PC-9 (cell line): ENCODE measurements around the gene NTN4. TPM values are rescaled to one million over a fixed set of nuclear protein-coding genes. Genes with fewer than 3 reads are reported as not detected.

Experiments
- BruUV-seq: library from RNA; stranded (reverse); fragments of 400-500 nt; replicated peaks from 2 replicates; lab custom pipeline; 2021; lab: Mats Ljungman, UMichigan
- CTCF ChIA-PET: fragments of 300-600 bp; sonication (Branson Sonifier 250); formaldehyde crosslinking; loops from one replicate; lab custom pipeline; 2022; ENCODE audit warnings: antibody characterized with exemption; lab: Charles Lee
- POLR2A ChIA-PET: fragments of 300-600 bp; sonication (Branson Sonifier 250); formaldehyde crosslinking; loops from one replicate; lab custom pipeline; 2022; ENCODE audit warnings: antibody characterized with exemption; ENCODE audit not compliant: unreplicated experiment; lab: Charles Lee
- DNase-seq, 2 experiments: peaks; one replicate each; pipeline versions ENCODE4 v3.0.0 to v3.0.0-alpha.2; 2015 to 2022; ENCODE audit warnings: mixed read lengths in 1 of 2
- H2AFZ ChIP-seq: fragments of 200-600 bp; sonication (generic); 2 replicates; pipeline ENCODE4 v1.8.1; 2017; ENCODE audit warnings: antibody characterized with exemption
- H3F3A ChIP-seq: fragments of 200-600 bp; sonication (generic); 2 replicates; pipeline ENCODE4 v1.8.1; 2017; ENCODE audit warnings: antibody characterized with exemption, mild to moderate bottlenecking, low read depth; ENCODE audit not compliant: insufficient read depth
- H3K27ac ChIP-seq: fragments of 200-600 bp; sonication (generic); 2 replicates; pipeline ENCODE4 v1.6.1; 2016; ENCODE audit warnings: mixed run types
- H3K27me3 ChIP-seq: fragments of 200-600 bp; sonication (generic); 2 replicates; pipeline ENCODE4 v1.6.1; 2016; ENCODE audit warnings: low read depth, mixed run types; ENCODE audit not compliant: insufficient read depth
- H3K36me3 ChIP-seq: fragments of 200-600 bp; sonication (generic); 2 replicates; pipeline ENCODE4 v1.6.1; 2016; ENCODE audit warnings: low read depth, mixed run types
- H3K4me1 ChIP-seq: fragments of 200-600 bp; sonication (generic); replicated peaks from 2 replicates; pipeline ENCODE4 v1.6.1; 2016; ENCODE audit warnings: mixed run types; ENCODE audit not compliant: insufficient read depth
- H3K4me2 ChIP-seq: fragments of 200-600 bp; sonication (generic); 2 replicates; pipeline ENCODE4 v1.6.1; 2017; ENCODE audit warnings: mixed run types
- H3K4me3 ChIP-seq: fragments of 200-600 bp; sonication (generic); 2 replicates; pipeline ENCODE4 v1.6.1; 2016; ENCODE audit warnings: mixed run types
- H3K79me2 ChIP-seq: fragments of 200-600 bp; sonication (generic); 2 replicates; pipeline ENCODE4 v1.6.1; 2017; ENCODE audit warnings: low read depth, mixed run types
- H3K9me2 ChIP-seq: fragments of 200-600 bp; sonication (generic); 2 replicates; pipeline ENCODE4 v1.8.1; 2017; ENCODE audit warnings: mild to moderate bottlenecking; ENCODE audit not compliant: insufficient read depth
- H3K9me3 ChIP-seq: fragments of 200-600 bp; sonication (generic); 2 replicates; pipeline ENCODE4 v1.8.1; 2016; ENCODE audit warnings: low read depth; ENCODE audit not compliant: insufficient read depth
- H4K20me1 ChIP-seq: fragments of 200-600 bp; sonication (generic); 2 replicates; pipeline ENCODE4 v1.8.1; 2017; ENCODE audit not compliant: insufficient read depth
- EZH2 ChIP-seq: fragments of 200-600 bp; sonication (generic); IDR thresholded peaks from 2 replicates; pipeline ENCODE4 v1.8.0; 2017; ENCODE audit warnings: antibody characterized with exemption, low read depth
- intact Hi-C: fragments of 100-400 bp; cut with micrococcal nuclease; formaldehyde crosslinking; loops from one replicate; pipeline ENCODE4 v1.10.0; 2022; ENCODE audit not compliant: unreplicated experiment
- total RNA-seq: library from RNA; stranded (reverse); gene quantifications from 2 replicates; pipeline ENCODE4 v1.2.3, GENCODE V29; 2021
- TF ChIP-seq, protein P1 (sequence below): fragments of 200-600 bp; sonication (generic); conservative IDR thresholded peaks from 2 replicates; pipeline ENCODE4 v1.6.1; 2017; ENCODE audit warnings: mixed run types, antibody characterized with exemption, mild to moderate bottlenecking, moderate library complexity

NTN4 gene
- total RNA-seq, 1 experiment from 2014 or later = 41.5 TPM

DNA sequence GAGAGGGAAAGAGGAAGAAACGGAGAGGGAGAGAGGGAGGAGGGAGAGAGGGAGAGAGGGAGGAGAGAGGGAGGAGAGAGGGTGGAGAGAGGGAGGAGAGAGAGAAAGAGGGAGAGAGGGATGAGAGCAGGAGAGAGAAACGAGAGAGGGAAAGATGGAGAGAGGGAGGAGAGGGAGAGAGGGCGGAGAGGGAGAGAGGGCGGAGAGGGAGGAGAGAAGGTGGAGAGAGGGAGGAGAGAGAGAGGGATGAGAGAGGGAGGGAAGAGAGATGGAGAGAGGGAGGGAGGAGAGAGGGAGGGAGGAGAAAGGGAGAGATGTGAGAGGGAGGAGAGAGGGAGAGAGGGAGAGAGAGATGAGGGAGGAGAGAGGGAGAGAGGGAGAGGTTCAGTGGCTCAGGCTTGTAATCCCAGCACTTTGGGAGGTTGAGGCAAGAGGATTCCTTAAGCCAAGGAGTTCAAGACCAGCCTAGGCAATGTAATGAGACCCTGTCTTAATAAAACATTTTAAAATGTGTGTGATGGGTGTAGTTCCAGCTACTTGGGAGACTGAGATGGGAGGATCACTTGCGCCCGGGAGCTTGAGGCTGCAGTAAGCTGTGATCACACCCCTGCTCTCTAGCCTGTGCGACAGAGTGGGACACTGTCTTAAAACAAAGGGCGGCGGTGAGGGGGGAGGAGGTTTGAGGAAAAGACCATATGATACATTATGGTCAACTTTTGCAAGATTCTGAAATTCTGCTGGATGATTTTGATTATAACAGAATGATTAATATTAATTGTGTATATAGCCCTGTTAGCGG, 46.9 kb upstream of the NTN4 start:
- H3F3A ChIP-seq = peaks cover 13% of the 10 kb centered on the region; the same call in 1 of the 2 replicates
- CTCF ChIA-PET = interaction anchor here (0.6 kb wide), 1 partner anchor 48 kb away, joined by 3 read pairs; no protein-coding TSS in a partner anchor

DNA sequence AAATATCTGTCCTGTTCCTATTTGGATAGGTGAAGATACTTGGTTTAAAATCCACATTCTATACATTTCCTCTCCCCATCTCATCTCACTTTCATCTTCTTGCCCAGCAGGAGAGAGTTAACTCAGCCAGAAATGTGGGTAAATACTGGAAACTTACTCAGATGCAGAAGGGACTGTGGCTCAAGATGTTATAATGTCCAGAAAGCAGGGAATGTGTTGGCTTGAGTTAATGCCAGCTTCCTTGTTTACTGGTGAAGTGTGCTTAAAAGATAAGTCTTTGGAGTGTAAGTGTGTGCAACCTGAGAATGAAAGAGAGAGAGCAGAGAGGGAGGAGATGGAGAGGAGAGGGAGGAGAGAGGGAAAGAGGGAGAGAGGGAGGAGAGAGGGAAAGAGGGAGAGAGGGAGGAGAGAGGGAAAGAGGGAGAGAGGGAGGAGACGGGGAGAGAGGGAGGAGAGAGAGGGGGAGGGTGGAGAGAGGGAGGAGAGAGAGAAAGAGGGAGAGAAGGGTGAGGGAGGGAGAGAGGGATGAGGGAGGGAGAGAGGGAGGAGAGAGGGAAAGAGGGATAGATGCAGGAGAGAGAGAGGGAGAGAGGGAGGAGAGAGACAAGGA, 46.2 kb upstream of the NTN4 start:
- H3K36me3 ChIP-seq = no peaks in the 10 kb centered on the region
- TF ChIP-seq, protein P1, sequence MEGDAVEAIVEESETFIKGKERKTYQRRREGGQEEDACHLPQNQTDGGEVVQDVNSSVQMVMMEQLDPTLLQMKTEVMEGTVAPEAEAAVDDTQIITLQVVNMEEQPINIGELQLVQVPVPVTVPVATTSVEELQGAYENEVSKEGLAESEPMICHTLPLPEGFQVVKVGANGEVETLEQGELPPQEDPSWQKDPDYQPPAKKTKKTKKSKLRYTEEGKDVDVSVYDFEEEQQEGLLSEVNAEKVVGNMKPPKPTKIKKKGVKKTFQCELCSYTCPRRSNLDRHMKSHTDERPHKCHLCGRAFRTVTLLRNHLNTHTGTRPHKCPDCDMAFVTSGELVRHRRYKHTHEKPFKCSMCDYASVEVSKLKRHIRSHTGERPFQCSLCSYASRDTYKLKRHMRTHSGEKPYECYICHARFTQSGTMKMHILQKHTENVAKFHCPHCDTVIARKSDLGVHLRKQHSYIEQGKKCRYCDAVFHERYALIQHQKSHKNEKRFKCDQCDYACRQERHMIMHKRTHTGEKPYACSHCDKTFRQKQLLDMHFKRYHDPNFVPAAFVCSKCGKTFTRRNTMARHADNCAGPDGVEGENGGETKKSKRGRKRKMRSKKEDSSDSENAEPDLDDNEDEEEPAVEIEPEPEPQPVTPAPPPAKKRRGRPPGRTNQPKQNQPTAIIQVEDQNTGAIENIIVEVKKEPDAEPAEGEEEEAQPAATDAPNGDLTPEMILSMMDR = no peak
- TF ChIP-seq EZH2 = no peak
- H3K27me3 ChIP-seq = no peaks in the 10 kb centered on the region
- no peaks in the 10 kb centered on the region for H3K9me2 ChIP-seq
- H3K4me3 ChIP-seq = peak overlapping the region; percentile 15; the same call in 1 of the 2 replicates
- peaks cover 13% of the 10 kb centered on the region; the same call in 1 of the 2 replicates for H3F3A ChIP-seq
- H3K9me3 ChIP-seq = no peaks in the 10 kb centered on the region
- no TSS peak for BruUV-seq
- H3K27ac ChIP-seq = 0 out of 2 replicates have a peak overlapping the region, but pooled peaks have one; percentile 17
- intact Hi-C loops = no loop called here
- H3K79me2 ChIP-seq = no peaks in the 10 kb centered on the region
- CTCF ChIA-PET = interaction anchor here (0.9 kb wide), 1 partner anchor 73 kb away, joined by 7 read pairs; no protein-coding TSS in a partner anchor
- H3K4me1 ChIP-seq = peaks cover 21% of the 10 kb centered on the region
- H3K4me2 ChIP-seq = peak overlapping the region; percentile 32
- DNase-seq = peak in 1 of 2 experiments; percentile 80
- no peaks in the 10 kb centered on the region for H4K20me1 ChIP-seq
- H2AFZ ChIP-seq = no peak overlapping the region
- POLR2A ChIA-PET = interaction anchor here (0.6 kb wide), 1 partner anchor 690 kb away, joined by 6 read pairs; no protein-coding TSS in a partner anchor

More for the DNA sequence above, 46.9 kb upstream of the NTN4 start:
- Histone ChIP-seq H3K4me1 (peaks cover 21% of the 10 kb centered on the region), H2AFZ (no peak overlapping the region), H3K9me2 (no peaks in the 10 kb centered on the region), H4K20me1 (no peaks in the 10 kb centered on the region), H3K79me2 (no peaks in the 10 kb centered on the region), H3K4me2 (peak overlapping the region; percentile 32; the same call in 1 of the 2 replicates), H3K9me3 (no peaks in the 10 kb centered on the region), H3K36me3 (no peaks in the 10 kb centered on the region), H3K27ac (no peak overlapping the region), H3K27me3 (no peaks in the 10 kb centered on the region), H3K4me3 (no peak overlapping the region)
- DNase-seq = no peak
- TF ChIP-seq, protein P1 = no peak
- intact Hi-C loops = no loop called here
- POLR2A ChIA-PET = no interaction called here
- BruUV-seq = no TSS peak

DNA sequence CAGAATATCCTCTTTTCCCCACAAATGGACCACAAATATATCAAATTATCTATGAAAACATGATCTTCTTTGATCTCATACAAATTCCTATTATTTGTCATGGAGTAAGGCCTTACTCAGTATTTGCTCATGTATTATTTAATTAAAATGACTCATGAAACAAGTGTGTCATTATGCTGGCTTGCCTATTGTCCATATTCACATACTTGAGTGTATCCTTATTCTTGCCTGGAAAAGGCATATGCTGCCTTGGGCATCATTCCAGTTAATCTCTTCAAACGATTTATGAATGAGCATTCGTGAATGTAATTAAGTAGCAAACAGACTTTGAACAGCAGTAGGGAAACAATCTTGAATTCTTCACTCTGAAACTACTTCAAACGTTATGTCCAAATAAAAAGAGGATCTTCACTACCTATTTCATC, 45.6 kb upstream of the NTN4 start:
- peaks cover 21% of the 10 kb centered on the region for H3K4me1 ChIP-seq
- H3K27me3 ChIP-seq = no peaks in the 10 kb centered on the region
- H3K9me3 ChIP-seq = no peaks in the 10 kb centered on the region
- H3K4me3 ChIP-seq = peak overlapping the region; percentile 15; the same call in 1 of the 2 replicates
- H3K36me3 ChIP-seq = no peaks in the 10 kb centered on the region
- H3F3A ChIP-seq = peaks cover 13% of the 10 kb centered on the region; the same call in 1 of the 2 replicates
- intact Hi-C loops = no loop called here
- CTCF ChIA-PET = interaction anchor here (0.9 kb wide), 1 partner anchor 73 kb away, joined by 7 read pairs; no protein-coding TSS in a partner anchor
- no peaks in the 10 kb centered on the region for H3K79me2 ChIP-seq
- 0 out of 2 replicates have a peak overlapping the region, but pooled peaks have one; percentile 17 for H3K27ac ChIP-seq
- BruUV-seq = no TSS peak
- peak in 1 of 2 experiments; percentile 79 for DNase-seq
- TF ChIP-seq EZH2 = no peak
- TF ChIP-seq, protein P1 = no peak
- H3K4me2 ChIP-seq = peak overlapping the region; percentile 32
- POLR2A ChIA-PET = interaction anchor here (0.6 kb wide), 1 partner anchor 691 kb away, joined by 6 read pairs; no protein-coding TSS in a partner anchor
- H2AFZ ChIP-seq = no peak overlapping the region
- no peaks in the 10 kb centered on the region for H3K9me2 ChIP-seq
- no peaks in the 10 kb centered on the region for H4K20me1 ChIP-seq
